ENCODE results near the gene PPP2R3B.
"Not testable (repeated sequence)": the region's sequence is repeated elsewhere in the genome, so short reads cannot be mapped to it uniquely, and the experiment has no call there.

Gene PPP2R3B

DNA sequence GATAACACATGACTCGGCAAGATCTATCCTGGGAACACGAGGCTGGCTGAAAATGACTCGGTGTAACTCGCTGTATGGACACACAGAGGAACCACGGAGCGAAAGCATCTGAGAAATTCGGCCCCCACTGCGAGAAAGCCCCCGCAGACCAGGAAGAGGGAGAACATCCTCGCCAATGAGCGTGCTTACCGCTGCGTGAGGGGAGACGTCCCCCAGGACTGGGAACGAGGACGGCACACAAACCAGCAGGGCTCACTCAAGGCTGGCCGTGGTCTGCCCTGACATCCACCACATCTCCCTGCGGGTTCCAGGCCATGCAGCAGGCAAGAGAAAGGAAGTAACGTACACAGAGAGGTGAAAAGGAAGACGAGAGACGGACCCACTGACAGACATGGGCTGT, 50.5 kb downstream of the PPP2R3B start:
- FAIRE-seq, result no peak

DNA sequence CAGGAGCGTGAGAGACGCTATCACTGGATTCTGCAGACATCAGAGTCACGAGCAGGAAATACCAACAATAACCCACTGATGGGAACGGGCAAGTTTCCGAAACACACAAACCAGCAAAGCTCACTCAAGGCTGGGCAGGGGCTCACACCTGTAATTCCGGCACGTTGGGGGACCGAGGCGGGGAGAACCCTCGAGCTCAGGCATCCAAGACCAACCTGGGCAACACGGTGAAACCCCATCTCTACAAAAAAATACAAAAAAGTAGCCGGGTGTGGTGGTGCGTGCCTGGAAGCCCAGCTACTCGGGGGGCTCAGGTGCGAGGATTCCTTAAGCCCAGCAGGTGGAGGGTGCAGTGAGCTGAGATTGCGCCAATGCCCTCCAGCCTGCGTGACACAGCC, 51.0 kb downstream of the PPP2R3B start:
- no peak for FAIRE-seq

DNA sequence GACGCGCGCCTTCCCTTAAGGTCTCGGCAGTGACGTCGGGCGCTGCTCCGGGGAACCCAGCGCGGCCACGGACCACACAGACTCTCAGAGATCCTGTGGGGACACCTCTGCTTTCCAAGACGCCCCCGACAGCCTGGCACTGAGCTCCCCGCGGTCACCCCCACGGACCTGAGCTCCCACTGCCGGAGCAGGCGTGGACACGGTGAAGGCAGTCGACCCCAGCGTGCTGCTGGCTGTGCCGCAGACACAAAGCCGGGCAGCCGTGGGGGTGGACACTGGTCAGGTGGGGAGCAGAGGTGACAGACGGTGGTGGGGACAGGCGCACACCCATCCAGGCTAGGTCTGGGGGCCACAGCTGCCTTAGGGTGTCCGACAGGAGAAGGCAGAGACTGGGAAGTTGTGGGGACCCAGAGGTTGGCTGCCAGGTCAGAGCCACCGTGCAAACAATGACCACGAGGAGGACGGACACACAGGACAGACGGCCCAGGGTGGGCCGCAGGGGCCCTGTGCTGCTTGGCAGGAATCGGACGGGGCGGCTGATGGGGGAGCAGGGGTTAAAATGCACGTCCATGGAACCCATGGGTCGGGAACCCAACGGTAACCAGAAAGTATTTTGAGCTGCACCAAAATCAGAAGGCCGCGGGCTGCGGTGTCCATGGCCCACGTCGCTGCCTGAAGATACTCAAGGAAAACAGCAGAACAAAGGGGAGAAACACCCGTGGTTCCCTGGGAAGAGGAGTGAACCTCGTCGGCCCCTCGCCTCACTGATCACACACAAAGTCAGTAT, 51.5 kb downstream of the PPP2R3B start:
- FAIRE-seq, result no peak

DNA sequence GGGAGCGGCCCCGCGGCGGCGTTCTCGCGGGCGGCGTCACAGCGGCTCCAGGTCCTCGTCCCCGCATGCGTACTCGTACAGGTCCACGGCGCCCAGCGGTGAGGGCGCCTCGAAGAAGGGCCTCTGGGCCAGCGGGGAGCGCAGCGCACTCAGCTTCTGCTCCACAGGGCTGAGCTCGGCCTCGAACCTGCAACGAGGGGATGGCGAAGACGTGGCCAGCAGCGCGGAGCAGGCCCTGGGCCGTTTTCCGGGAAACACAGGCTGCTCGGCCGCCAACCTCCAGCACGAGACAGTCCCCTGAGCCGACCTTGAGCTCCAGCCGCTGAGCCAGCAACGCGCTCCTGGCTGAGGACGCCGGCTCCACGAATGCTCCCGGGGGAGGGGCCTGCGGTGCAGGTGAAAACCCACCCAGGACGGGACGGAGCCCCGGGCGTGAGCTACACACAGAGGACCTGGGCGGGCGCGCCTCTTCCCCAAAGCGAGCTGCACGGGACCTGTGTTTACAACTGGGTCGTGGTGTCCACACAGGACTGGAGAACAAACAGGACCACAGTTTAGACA, 52.3 kb downstream of the PPP2R3B start:
- no peak for FAIRE-seq

- no peak for FAIRE-seq
Observed at GRCh38 chrX:333611-334311, 52.9 kb downstream of the PPP2R3B start.

DNA sequence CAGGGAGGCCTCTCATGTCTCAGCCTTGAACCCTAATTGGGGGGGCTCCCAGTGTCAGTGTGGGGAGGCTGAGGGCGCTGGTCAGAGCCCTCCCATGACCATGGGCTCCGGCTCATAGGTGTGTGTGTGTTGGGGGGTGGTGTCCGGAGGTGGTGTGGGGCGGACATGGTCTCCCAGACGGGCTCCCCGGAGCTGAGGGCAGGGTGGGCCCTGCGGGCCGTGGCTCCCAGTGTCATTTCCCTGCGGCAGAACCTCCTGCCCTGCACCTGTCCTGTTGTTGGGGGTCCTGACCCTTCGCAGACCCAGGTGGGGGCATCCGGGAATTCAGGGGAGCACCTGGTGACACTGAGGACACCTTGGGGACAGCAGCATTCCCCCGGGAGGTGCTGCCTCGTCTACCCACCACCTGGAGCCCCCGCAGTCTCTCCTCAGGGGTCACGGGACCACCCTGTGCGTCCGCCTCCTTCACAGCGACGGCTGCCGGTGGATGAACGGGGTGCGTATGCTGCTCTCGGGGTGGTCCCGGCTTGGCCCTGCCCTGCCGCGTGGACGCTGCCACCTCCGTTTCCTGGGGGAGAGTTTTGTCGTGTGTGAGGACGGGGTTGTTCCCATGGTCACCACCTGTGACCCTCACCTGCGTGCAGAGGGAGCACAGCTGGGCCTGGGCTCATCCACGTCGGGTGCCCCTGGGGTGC, 53.6 kb downstream of the PPP2R3B start:
- FAIRE-seq, result no peak

GRCh38 chrX:332496-332860, 54.2 kb downstream of the PPP2R3B start:
- FAIRE-seq, result no peak

DNA sequence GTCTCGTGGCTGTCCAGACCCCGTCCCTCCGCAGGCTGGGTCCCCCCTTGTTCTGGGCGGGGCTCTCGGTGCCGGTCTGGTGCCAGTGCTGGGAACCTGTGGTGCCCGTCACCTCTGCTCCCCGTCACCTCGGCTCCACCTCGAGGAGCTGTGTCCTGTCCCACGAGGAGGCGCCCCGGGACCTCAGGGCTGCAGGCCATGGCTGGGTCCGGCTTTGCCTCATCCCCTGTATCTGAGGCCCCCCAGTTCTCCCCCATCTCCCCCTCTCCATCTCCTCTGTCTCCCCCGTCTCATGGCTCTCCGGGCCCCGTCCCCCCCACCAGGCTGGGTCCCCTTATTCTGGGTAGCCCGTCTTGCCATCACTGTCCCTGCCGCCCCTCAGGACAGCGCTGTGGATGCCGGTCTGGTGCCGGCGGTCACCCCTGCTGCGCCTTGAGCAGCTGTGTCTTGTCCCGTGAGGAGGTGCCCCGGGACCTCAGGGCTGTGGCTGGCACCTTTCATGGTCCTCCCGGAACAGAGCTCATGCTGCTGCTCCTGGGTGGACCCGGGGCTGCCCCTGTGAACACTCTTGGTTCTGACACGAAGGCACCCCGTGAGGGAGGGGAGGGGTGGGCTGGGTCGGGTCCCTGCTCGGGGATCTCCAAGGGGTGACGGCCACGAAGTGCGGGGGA, 54.7 kb downstream of the PPP2R3B start:
- no peak for FAIRE-seq

GRCh38 chrX:331151-331824, 55.4 kb downstream of the PPP2R3B start:
- FAIRE-seq, result no peak

DNA sequence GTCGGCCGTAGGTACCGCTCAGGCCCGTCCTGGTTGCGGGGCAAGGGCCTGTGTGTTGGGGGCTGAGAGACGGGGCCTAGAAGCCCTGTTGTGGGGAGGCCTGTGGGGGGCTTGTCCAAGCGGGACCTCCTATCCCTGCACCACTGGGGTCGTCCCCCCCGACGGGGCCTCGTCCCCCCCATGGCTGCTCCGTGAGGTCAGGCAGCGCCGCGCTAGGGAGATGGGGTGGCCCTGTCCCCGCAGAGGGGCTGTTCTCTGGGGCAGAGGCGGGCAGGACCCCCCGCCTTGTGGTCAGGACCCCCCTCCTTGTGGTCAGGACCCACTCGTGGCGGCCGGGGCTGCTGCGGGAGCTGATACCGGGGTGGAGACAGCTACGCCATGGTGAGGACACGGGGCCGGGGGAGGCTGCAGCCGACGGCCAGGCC, 56.0 kb downstream of the PPP2R3B start:
- FAIRE-seq, result no peak

- FAIRE-seq, result not testable (repeated sequence)
Observed at GRCh38 chrX:330141-330725, 56.5 kb downstream of the PPP2R3B start.

DNA sequence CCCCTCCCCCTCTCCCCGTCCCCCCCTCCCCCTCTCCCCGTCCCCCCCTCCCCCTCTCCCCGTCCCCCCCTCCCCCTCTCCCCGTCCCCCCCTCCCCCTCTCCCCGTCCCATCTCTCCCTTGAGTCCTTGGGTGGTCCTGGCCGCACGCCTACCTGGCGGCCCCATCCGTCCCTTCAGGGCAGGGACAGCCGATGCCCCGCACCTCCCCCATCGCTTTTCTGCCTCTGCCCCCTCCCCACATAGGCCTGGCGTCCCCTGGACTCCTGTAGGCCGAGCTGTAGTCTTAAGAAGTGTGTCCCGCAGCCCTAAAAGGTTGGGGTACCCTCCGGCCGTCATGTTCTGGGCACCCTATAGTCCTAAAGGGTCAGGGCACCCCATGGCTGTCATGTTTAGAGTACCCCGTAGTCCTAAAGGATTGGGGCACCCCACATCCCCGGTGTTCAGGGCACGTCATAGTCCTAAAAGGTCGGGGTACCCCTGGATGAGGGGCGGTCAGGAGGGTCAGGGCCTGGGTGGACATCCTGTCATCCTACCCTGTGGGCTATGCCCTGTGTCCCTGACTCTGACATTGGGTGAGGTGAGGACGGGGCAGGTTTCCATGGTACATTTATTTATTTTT, 57.3 kb downstream of the PPP2R3B start:
- FAIRE-seq, result no peak

DNA sequence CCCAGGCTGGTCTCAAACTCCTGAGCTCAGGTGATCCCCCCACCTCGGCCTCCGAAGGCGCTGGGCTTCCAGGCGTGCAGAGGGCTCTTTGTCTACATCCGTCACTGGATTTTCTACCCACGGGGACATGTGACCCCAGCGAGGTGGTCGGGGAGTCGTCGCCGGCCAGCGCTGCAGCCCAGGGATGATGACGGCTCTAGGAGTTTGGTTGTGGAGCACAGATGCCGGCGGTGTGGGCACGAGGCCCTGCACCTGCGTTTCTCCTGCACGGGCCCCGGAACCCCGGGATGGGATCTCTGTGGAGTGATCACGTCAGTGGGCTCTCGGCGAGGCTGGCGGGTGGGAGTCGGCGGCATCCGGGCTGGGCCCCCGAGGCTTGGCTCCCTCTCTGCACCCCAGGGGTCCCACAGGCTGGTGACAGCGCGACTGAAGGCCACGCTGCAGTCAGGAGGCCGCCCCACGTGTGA, 59.0 kb downstream of the PPP2R3B start:
- FAIRE-seq, result no peak

- FAIRE-seq, result not testable (repeated sequence)
Observed at GRCh38 chrX:324664-325063, 62.0 kb downstream of the PPP2R3B start.

DNA sequence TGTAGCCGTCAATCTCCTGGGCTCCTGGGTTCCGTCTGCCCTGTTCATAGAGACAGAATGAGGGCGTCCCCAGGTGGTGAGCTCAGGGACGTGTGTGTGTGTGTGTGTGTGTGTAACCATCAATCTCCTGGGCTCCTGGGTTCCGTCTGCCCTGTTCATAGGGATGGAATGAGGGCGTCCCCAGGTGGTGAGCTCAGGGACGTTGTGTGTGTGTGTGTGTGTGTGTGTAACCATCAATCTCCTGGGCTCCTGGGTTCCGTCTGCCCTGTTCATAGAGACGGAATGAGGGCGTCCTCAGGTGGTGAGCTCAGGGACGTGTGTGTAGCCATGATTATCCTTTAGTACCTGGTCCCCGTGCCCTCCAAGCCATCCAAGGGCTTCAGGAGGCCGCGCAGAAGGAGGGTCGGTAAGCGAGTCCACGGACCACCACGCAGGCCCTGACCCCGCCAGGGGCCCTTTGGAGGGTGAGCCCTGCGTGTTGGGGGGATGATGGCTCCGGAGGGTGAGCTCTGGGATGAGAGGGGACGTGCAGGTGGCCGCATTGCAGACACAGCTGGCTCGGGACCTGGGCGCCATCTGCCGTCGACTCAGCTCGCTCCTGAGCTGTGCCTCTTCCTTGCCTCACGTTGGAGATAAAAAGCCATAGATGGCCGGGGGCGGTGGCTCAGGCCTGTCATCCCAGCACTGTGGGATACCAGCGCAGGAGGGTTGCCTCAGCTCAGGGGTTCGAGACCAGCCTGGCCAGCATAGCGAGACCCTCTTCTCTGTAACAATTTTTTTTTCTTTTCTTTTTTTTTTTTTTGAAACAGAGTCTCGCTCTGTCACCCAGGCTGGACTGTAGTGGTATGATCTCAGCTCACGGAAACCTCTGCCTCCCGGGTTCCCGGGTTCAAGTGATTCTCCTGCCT, 62.7 kb downstream of the PPP2R3B start:
- FAIRE-seq, result no peak

- FAIRE-seq, result no peak
Observed at GRCh38 chrX:320126-320783, 66.5 kb downstream of the PPP2R3B start.

GRCh38 chrX:319579-320125, 67.1 kb downstream of the PPP2R3B start:
- FAIRE-seq, result no peak

DNA sequence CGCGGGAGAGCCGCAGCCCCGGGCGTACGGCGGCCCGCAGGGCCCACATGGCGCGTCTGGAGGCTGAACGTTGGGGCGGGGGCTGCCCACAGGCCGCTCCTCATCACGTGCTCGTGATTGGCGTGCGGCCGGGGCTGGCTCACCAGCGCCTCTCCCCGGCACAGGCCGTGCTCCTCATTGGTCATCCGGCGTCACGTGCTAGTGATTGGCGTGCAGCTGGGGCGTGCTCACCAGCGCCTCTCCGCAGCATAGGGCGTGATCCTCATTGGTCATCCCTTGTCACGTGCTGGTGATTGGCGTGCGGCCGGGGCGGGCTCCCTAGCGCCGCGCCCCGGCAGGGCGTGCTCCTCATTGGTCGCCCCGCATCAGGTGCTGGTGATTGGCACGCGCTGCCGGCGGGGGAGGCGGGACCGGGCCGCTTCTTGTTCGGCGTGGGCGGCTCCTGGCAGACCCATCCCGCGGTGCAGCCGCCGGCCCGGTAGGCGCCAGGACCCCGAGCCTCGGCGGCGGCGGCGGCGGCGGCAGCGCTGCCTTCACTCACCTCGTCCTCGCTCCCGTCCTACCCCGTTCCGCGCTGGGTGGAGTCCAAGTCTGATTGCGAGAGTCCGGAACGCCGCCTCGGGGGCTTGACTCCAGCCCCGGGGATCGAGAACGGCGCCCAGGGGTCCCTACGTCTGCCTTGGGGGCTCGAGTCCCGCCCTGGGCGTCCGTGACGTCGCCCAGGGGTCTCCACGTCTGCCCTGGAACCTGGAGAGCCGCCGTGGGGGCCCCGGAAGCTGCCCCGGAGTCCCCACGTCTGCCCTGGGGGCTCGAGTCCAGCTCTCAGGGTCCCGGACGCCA, 67.7 kb downstream of the PPP2R3B start, which contains the start of gene GTPBP6:
Gene GTPBP6, minus strand, starts transcription at position 58 of the 840 bp plus-strand sequence. Its CDS starts 9 bp downstream, at position 49.
- FAIRE-seq, result no peak
